ENCODE measurements around the gene NAA10.

Gene NAA10

DNA sequence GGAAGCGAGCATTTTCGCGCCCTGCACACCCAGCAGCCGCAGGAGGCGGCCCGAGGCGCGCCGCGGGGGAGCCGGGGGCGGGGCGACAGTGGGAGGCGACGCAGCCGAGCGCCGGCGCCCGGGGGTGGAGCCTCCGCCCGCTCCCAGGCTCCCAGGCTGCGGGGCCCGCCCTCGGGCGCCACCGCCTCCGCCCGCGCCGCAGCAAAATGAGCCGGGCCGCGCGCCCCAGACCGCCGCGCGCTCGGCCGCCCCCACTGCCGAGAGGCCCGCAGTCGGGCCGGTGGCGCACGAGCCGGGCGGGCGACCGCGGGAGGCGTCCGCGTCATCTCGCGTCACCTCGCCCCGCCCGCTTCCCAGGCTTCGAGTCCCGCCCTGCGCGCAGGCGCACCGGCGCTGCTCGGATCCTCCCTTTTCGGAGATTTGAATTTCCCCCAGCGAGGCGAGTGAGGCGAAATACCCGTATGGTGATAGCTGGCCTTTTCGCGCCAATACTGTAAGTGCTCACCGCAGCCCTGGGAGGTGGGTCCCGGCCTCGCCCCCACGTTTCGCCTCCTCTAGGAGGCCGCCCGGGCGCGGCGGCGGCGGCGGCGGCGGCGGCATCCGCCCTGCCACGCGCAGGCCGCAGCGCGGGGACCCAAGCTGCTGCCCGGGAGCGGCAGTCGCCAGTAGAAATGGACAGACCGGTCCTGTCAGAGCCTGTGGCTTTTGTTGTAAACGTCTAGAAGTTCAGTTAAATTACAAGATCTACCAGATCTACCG, 37.7 kb upstream of the NAA10 start, which contains the start of gene TMEM187:
TMEM187 (plus strand) TSS at position 387 of the 759 bp plus-strand sequence. CDS start 9,309 bp downstream, outside the sequence.
- H2BK120ac ChIP-seq (ENCODE audit: low read depth, low read length): peak within 1 kb of the TSS; percentile 68
- no peaks in the 10 kb centered on the region for H3K9me3 ChIP-seq (ENCODE audit: control insufficient read depth, low read length)
- H3K36me3 ChIP-seq (ENCODE audit: control insufficient read depth in 1 of 2, insufficient read depth in 2 of 2, low read depth in 1 of 2, low read length in 2 of 2): peaks cover 0 to 9% of the 10 kb centered on the region in 2 experiments
- peak within 1 kb of the TSS; percentile 98 for H3K9ac ChIP-seq (ENCODE audit: low read length)
- H2BK12ac ChIP-seq (ENCODE audit: low read length in 2 of 2): peak within 1 kb of the TSS in 1 of 2 experiments; percentile 21
- 0% methylated on average over 62 of the region's 103 CpGs for WGBS
- H3K27ac ChIP-seq (ENCODE audit: low read length, poor library complexity, severe bottlenecking): peak within 1 kb of the TSS; percentile 99
- peak; percentile 85 for DNase-seq
- H3K4me1 ChIP-seq (ENCODE audit: control insufficient read depth, insufficient read depth, low read depth, low read length): peaks cover 22% of the 10 kb centered on the region
- H3K4ac ChIP-seq (ENCODE audit: low read depth in 1 of 2, low read length in 2 of 2): peak within 1 kb of the TSS; percentile 97 to 100
- H2AK5ac ChIP-seq (ENCODE audit: low read length, severe bottlenecking): no peak within 1 kb of the TSS
- peak within 1 kb of the TSS in 1 of 2 experiments; percentile 89 for H3K23ac ChIP-seq (ENCODE audit: low read length in 2 of 2)
- peak within 1 kb of the TSS; percentile 92 for H2BK5ac ChIP-seq (ENCODE audit: low read depth, low read length, poor library complexity, severe bottlenecking)
- peak within 1 kb of the TSS; percentile 91 to 96 for H3K18ac ChIP-seq (ENCODE audit: low read depth in 1 of 2, low read length in 2 of 2)
- H3K27me3 ChIP-seq (ENCODE audit: control insufficient read depth in 1 of 2, insufficient read depth in 1 of 2, low read length in 2 of 2): no peaks in the 10 kb centered on the region
- peak within 1 kb of the TSS in 1 of 2 experiments; percentile 87 for H3K14ac ChIP-seq (ENCODE audit: low read length in 2 of 2)
- H3K4me3 ChIP-seq (ENCODE audit: insufficient read depth in 1 of 2, low read depth in 1 of 2, low read length in 2 of 2): peak within 1 kb of the TSS; percentile 87 to 99
- peak within 1 kb of the TSS; percentile 96 for H4K8ac ChIP-seq (ENCODE audit: low read length)
- H3K79me1 ChIP-seq (replicated peaks; ENCODE audit: low read length, poor library complexity, severe bottlenecking): no peaks in the 10 kb centered on the region
- H4K91ac ChIP-seq (ENCODE audit: low read length): peak within 1 kb of the TSS; percentile 99
- peak within 1 kb of the TSS; percentile 42 for H2AFZ ChIP-seq (ENCODE audit: low read depth, low read length)
- H3K4me2 ChIP-seq (ENCODE audit: low read length, poor library complexity, severe bottlenecking): peak within 1 kb of the TSS; percentile 54
- peak within 1 kb of the TSS; percentile 67 for H2BK15ac ChIP-seq (ENCODE audit: low read depth, poor library complexity, severe bottlenecking)

DNA sequence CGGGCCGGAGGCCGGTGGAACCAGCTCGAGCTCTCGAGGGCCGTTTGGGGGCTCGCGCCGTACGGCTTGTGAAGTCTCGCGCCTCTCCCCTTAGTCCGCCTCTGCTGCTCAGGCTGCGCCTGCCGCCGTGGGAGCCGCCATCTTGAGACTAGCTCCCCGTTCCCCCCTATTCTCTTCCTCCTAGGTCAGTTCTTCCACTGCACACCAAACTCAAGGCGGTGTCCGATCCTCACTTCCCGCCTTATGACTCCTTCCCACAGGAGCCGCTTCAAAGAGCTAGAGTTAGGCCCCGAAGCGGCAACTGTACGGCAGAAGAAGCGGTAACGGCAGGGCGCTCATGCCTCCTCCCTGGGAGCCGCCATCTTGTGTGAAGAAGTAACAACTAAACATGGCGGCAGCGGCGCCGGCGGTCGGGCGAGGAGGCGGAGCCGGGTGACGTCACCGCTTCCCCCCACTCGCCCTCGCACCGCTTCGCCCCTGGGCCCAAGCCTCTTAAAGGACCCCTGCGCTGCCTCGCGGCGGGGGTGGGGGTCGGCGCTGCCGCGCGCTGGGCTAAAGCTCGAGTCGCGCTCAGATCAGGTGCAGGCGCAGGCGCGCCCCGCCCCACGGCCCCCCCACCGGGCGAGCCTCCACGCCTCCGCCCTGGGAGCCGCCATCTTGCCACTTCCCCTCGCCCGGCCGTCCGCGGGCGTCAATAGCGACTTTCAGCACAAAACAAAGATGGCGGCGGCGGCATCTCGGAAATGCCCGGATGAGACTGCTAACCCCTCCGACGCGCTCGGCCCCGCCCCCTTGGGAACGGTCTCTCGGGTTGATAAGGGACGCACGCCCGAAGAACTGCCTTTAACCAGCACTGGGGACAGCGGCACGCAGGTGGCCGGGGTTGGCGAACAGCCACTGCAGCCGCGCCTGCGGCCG, 36.9 kb upstream of the NAA10 start, which contains the start of gene HCFC1:
HCFC1 (minus strand) TSS at position 369 of the 918 bp plus-strand sequence. CDS start 978 bp downstream, outside the sequence.
- Histone ChIP-seq H3K36me3 (ENCODE audit: control insufficient read depth in 1 of 2, insufficient read depth in 2 of 2, low read depth in 1 of 2, low read length in 2 of 2) (peaks cover 0 to 17% of the 10 kb centered on the region in 2 experiments), H3K9ac (ENCODE audit: low read length) (peak within 1 kb of the TSS; percentile 98), H3K4me2 (ENCODE audit: low read length, poor library complexity, severe bottlenecking) (peak within 1 kb of the TSS; percentile 59), H2BK5ac (ENCODE audit: low read depth, low read length, poor library complexity, severe bottlenecking) (peak within 1 kb of the TSS; percentile 92), H3K23ac (ENCODE audit: low read length in 2 of 2) (peak within 1 kb of the TSS; percentile 52 to 89), H4K8ac (ENCODE audit: low read length) (peak within 1 kb of the TSS; percentile 96), H2AK5ac (ENCODE audit: low read length, severe bottlenecking) (peak within 1 kb of the TSS; percentile 78), H4K91ac (ENCODE audit: low read length) (peak within 1 kb of the TSS; percentile 99), H3K4ac (ENCODE audit: low read depth in 1 of 2, low read length in 2 of 2) (peak within 1 kb of the TSS; percentile 97 to 100), H3K27me3 (ENCODE audit: control insufficient read depth in 1 of 2, insufficient read depth in 1 of 2, low read length in 2 of 2) (no peaks in the 10 kb centered on the region), H2AFZ (ENCODE audit: low read depth, low read length) (no peak within 1 kb of the TSS), H3K9me3 (ENCODE audit: control insufficient read depth, low read length) (no peaks in the 10 kb centered on the region), H3K4me3 (ENCODE audit: insufficient read depth in 1 of 2, low read depth in 1 of 2, low read length in 2 of 2) (peak within 1 kb of the TSS; percentile 87 to 99), H3K18ac (ENCODE audit: low read depth in 1 of 2, low read length in 2 of 2) (peak within 1 kb of the TSS; percentile 94 to 96), H2BK120ac (ENCODE audit: low read depth, low read length) (peak within 1 kb of the TSS; percentile 73), H2BK12ac (ENCODE audit: low read length in 2 of 2) (peak within 1 kb of the TSS in 1 of 2 experiments; percentile 82), H3K14ac (ENCODE audit: low read length in 2 of 2) (peak within 1 kb of the TSS in 1 of 2 experiments; percentile 87), H3K79me1 (replicated peaks; ENCODE audit: low read length, poor library complexity, severe bottlenecking) (no peaks in the 10 kb centered on the region), H2BK15ac (ENCODE audit: low read depth, poor library complexity, severe bottlenecking) (peak within 1 kb of the TSS; percentile 69), H3K27ac (ENCODE audit: low read length, poor library complexity, severe bottlenecking) (peak within 1 kb of the TSS; percentile 99), H3K4me1 (ENCODE audit: control insufficient read depth, insufficient read depth, low read depth, low read length) (peaks cover 30% of the 10 kb centered on the region)
- DNase-seq: peak; percentile 89
- under 1% methylated on average over 51 of the region's 96 CpGs for WGBS

DNA sequence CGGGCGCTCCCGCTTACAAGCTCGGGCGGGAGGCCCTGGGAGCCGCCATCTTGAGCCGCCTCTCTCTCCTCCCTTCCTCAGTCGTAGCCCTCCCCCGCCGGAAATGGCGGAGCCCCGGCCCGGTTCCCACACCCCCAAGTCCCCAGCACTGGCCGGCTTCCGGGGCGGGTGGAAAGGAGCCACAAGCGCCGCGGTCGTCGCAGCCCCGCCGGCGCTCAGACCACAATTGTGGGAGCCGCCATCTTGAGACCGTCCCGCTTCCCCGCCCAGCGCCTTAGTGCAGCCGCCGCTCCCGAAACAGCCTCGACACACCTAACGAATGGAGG, 36.2 kb upstream of the NAA10 start:
- Histone ChIP-seq H4K91ac (ENCODE audit: low read length) (peak overlapping the region; percentile 99), H3K79me1 (replicated peaks; ENCODE audit: low read length, poor library complexity, severe bottlenecking) (no peaks in the 10 kb centered on the region), H4K8ac (ENCODE audit: low read length) (peak overlapping the region; percentile 94), H3K27ac (ENCODE audit: low read length, poor library complexity, severe bottlenecking) (peak overlapping the region; percentile 99), H2AFZ (ENCODE audit: low read depth, low read length) (no peak overlapping the region), H3K4me2 (ENCODE audit: low read length, poor library complexity, severe bottlenecking) (no peak overlapping the region), H3K4ac (ENCODE audit: low read depth in 1 of 2, low read length in 2 of 2) (peak overlapping the region; percentile 97 to 100), H3K14ac (ENCODE audit: low read length in 2 of 2) (peak overlapping the region in 1 of 2 experiments; percentile 87), H3K9ac (ENCODE audit: low read length) (peak overlapping the region; percentile 98), H2BK12ac (ENCODE audit: low read length in 2 of 2) (peak overlapping the region in 1 of 2 experiments; percentile 57), H3K9me3 (ENCODE audit: control insufficient read depth, low read length) (no peaks in the 10 kb centered on the region), H2BK5ac (ENCODE audit: low read depth, low read length, poor library complexity, severe bottlenecking) (peak overlapping the region; percentile 92), H3K36me3 (ENCODE audit: control insufficient read depth in 1 of 2, insufficient read depth in 2 of 2, low read depth in 1 of 2, low read length in 2 of 2) (peaks cover 0 to 21% of the 10 kb centered on the region in 2 experiments), H2AK5ac (ENCODE audit: low read length, severe bottlenecking) (no peak overlapping the region), H3K27me3 (ENCODE audit: control insufficient read depth in 1 of 2, insufficient read depth in 1 of 2, low read length in 2 of 2) (no peaks in the 10 kb centered on the region), H3K18ac (ENCODE audit: low read depth in 1 of 2, low read length in 2 of 2) (peak overlapping the region; percentile 73 to 94), H3K4me3 (ENCODE audit: insufficient read depth in 1 of 2, low read depth in 1 of 2, low read length in 2 of 2) (peak overlapping the region; percentile 87 to 99), H2BK120ac (ENCODE audit: low read depth, low read length) (peak overlapping the region; percentile 71), H2BK15ac (ENCODE audit: low read depth, poor library complexity, severe bottlenecking) (peak overlapping the region; percentile 7), H3K4me1 (ENCODE audit: control insufficient read depth, insufficient read depth, low read depth, low read length) (peaks cover 37% of the 10 kb centered on the region), H3K23ac (ENCODE audit: low read length in 2 of 2) (peak overlapping the region in 1 of 2 experiments; percentile 52)
- peak; percentile 92 for DNase-seq
- 2% methylated on average over 13 of the region's 34 CpGs for WGBS

All from mesenchymal stem cell (in vitro differentiated cells and primary cell).